Lower leg skin (tissue), 4 donors: ENCODE measurements around the gene CAV1. TPM values are rescaled to one million over a fixed set of nuclear protein-coding genes. Genes with fewer than 3 reads are reported as not detected.

Experiments used
- DNase-seq, 2 donors: peaks; one replicate each; pipeline ENCODE4 v3.0.0-alpha.2; 2019; ENCODE audit warnings: low spot score in 2 of 2
- H3K4me3 ChIP-seq: fragments of 200-600 bp; sonication (generic); 2 replicates; pipeline ENCODE4 v1.5.1; 2017; ENCODE audit warnings: mild to moderate bottlenecking, low read depth; ENCODE audit not compliant: poor library complexity, severe bottlenecking
- CTCF ChIP-seq, 3 donors: fragments of 450-650 bp; IDR thresholded peaks; one replicate each; pipeline ENCODE4 v1.5.1; 2016; ENCODE audit warnings: antibody characterized with exemption in 3 of 3, mild to moderate bottlenecking in 3 of 3, moderate library complexity in 2 of 3
- POLR2A ChIP-seq, 2 donors: fragments of 450-650 bp; IDR thresholded peaks; one replicate each; pipeline ENCODE4 v1.6.1; 2016 to 2017; ENCODE audit warnings: antibody characterized with exemption in 2 of 2, mild to moderate bottlenecking in 1 of 2, moderate library complexity in 1 of 2
- whole genome bisulfite sequencing, 2 donors: methylation state at CpG; one replicate each; pipeline ENCODE4 v1.1.5; 2018; 5-methylcytosine and 5-hydroxymethylcytosine counted together
- intact Hi-C: fragments of 100-400 bp; cut with DNase I; formaldehyde crosslinking; loops from one replicate; pipeline ENCODE4 v1.15.0; 2023; ENCODE audit warnings: low total_unique reads
- total RNA-seq, 4 donors: library from RNA; depleted of rRNA; stranded (reverse); fragments of >200 nt; gene quantifications; one replicate each; pipeline ENCODE4 v1.1.0, GENCODE V29; 2016

The CAV1 gene
- total RNA-seq, 4 donors from 2014 or later, result 78.7 to 178 (median 139) TPM

- 92 to 93% methylated on average over 6 of the region's 6 CpGs for WGBS, 2 donors
- intact Hi-C loops, result no loop called here
Measured at GRCh38 chr7:116496653-116497052, 28.2 kb upstream of the CAV1 start.

GRCh38 chr7:116497708-116498107 is 27.1 kb upstream of the CAV1 start:
- no peak for DNase-seq
- WGBS, 2 donors, result 74 to 78% methylated on average over 1 of the region's 1 CpG
- intact Hi-C loops, result no loop called here
- H3K4me3 ChIP-seq, result no peak overlapping the region
- no peak for TF ChIP-seq CTCF (IDR thresholded peaks at IDR 0.05)

More at GRCh38 chr7:116496653-116497052, 28.2 kb upstream of the CAV1 start:
- no peak for DNase-seq
- no peak for TF ChIP-seq CTCF (IDR thresholded peaks at IDR 0.05)
- TF ChIP-seq POLR2A (IDR thresholded peaks at IDR 0.05), result no peak
- no peak overlapping the region for H3K4me3 ChIP-seq

- WGBS, 2 donors, result 2 to 14% methylated on average over 10 to 46 of the region's 86 CpGs
- intact Hi-C loops, result loop anchor here (5.0 kb wide), 1 partner anchor 242 kb away; no protein-coding TSS in a partner anchor
- peak; percentile 48 to 91 for DNase-seq
- TF ChIP-seq POLR2A (IDR thresholded peaks at IDR 0.05), result peak in 1 of 2 donors; percentile 13
- TF ChIP-seq CTCF (IDR thresholded peaks at IDR 0.05), result no peak
- H3K4me3 ChIP-seq, result peak within 1 kb of the TSS; percentile 82
Measured at GRCh38 chr7:116499168-116500077, 25.4 kb upstream of the CAV1 start, which contains the start of gene CAV2. Gene CAV2 (plus strand): TSS chr7:116499738. CDS start chr7:116499782, 44 bp downstream.

- intact Hi-C loops, result loop anchor here (5.0 kb wide), 1 partner anchor 243 kb away; no protein-coding TSS in a partner anchor
- TF ChIP-seq CTCF (IDR thresholded peaks at IDR 0.05), result no peak
- TF ChIP-seq POLR2A (IDR thresholded peaks at IDR 0.05), result no peak
- H3K4me3 ChIP-seq, result peak overlapping the region; percentile 82
- DNase-seq, result peak; percentile 62 to 90
- 2 to 4% methylated on average over 31 to 35 of the region's 36 CpGs for WGBS, 2 donors
Measured at GRCh38 chr7:116500078-116500853, 24.6 kb upstream of the CAV1 start.

GRCh38 chr7:116501425-116502167 is 23.2 kb upstream of the CAV1 start:
- intact Hi-C loops, result loop anchor here (5.0 kb wide), 1 partner anchor 244 kb away; no protein-coding TSS in a partner anchor
- no peak for DNase-seq
- WGBS, 2 donors, result 35 to 49% methylated on average over 5 of the region's 5 CpGs
- H3K4me3 ChIP-seq, result no peak overlapping the region
- TF ChIP-seq POLR2A (IDR thresholded peaks at IDR 0.05) (no peak), CTCF (IDR thresholded peaks at IDR 0.05) (no peak)
